Activated CD4-positive, alpha-beta memory T cell treated with anti-CD3 and anti-CD28 coated beads for 36 hours (primary cell): ENCODE results near the gene TXNDC5. TPM values are rescaled to one million over a fixed set of nuclear protein-coding genes. Genes with fewer than 3 reads are reported as not detected.
"Not testable (repeated sequence)": the region's sequence is repeated elsewhere in the genome, so short reads cannot be mapped to it uniquely, and the experiment has no call there.

ENCODE experiments used
- CTCF ChIA-PET: fragments of 350-600 bp; sonication (Branson Sonifier 250); formaldehyde crosslinking; loops from one replicate; lab custom pipeline; 2021; ENCODE audit warnings: antibody characterized with exemption, inconsistent platforms; lab: Charles Lee
- POLR2A ChIA-PET: fragments of 350-600 bp; sonication (Branson Sonifier 250); formaldehyde crosslinking; loops from one replicate; lab custom pipeline; 2021; ENCODE audit warnings: antibody characterized with exemption; lab: Charles Lee
- DNase-seq: peaks from one replicate; pipeline ENCODE4 v3.0.0-alpha.2; 2020
- H3K27ac Mint-ChIP-seq: one replicate; pipeline ENCODE4 v1.8.0; 2021; ENCODE audit warnings: mixed read lengths
- H3K27me3 Mint-ChIP-seq: one replicate; pipeline ENCODE4 v1.8.0; 2021; ENCODE audit warnings: mixed read lengths
- H3K36me3 Mint-ChIP-seq: one replicate; pipeline ENCODE4 v1.8.0; 2021; ENCODE audit warnings: mixed read lengths
- H3K4me1 Mint-ChIP-seq: one replicate; pipeline ENCODE4 v1.8.0; 2021; ENCODE audit warnings: low read depth, mixed read lengths
- H3K4me3 Mint-ChIP-seq: one replicate; pipeline ENCODE4 v1.8.0; 2021; ENCODE audit warnings: mild to moderate bottlenecking, mixed read lengths
- H3K9me3 Mint-ChIP-seq: one replicate; pipeline ENCODE4 v1.8.0; 2021; ENCODE audit warnings: mixed read lengths
- intact Hi-C: fragments of 100-400 bp; cut with micrococcal nuclease; formaldehyde crosslinking; loops from one replicate; pipeline ENCODE4 v1.15.1; 2023
- total RNA-seq, 2 experiments: library from RNA; stranded (reverse); gene quantifications; one replicate each; pipeline ENCODE4 v1.2.3, GENCODE V29; 2021

The TXNDC5 gene
- total RNA-seq, 2 experiments from 2014 or later, result 59.6 to 64.5 TPM

DNA sequence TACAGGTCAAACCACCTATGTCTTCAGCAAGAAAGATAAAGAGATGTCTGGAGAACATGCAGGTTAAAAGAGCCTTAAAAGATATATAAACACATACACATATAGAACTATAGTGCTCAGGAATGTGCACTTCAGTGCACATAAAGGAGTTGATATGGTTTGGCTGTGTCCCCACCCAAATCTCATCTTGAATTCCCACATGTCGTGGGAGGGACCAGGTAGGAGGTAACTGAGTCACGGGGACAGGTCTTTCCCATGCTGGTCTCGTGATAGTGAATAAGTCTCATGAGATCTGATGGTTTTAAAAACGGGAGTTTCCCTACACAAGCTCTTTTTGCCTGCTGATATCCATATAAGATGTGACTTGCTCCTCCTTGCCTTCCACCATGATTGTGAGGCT lies 18.2 kb downstream of the TXNDC5 start:
- H3K27me3 Mint-ChIP-seq, H3K4me1 Mint-ChIP-seq, H3K27ac Mint-ChIP-seq, DNase-seq, H3K9me3 Mint-ChIP-seq, CTCF ChIA-PET, H3K4me3 Mint-ChIP-seq, intact Hi-C loops, POLR2A ChIA-PET: not testable (repeated sequence)
- peaks cover 63% of the 10 kb centered on the region for H3K36me3 Mint-ChIP-seq

DNA sequence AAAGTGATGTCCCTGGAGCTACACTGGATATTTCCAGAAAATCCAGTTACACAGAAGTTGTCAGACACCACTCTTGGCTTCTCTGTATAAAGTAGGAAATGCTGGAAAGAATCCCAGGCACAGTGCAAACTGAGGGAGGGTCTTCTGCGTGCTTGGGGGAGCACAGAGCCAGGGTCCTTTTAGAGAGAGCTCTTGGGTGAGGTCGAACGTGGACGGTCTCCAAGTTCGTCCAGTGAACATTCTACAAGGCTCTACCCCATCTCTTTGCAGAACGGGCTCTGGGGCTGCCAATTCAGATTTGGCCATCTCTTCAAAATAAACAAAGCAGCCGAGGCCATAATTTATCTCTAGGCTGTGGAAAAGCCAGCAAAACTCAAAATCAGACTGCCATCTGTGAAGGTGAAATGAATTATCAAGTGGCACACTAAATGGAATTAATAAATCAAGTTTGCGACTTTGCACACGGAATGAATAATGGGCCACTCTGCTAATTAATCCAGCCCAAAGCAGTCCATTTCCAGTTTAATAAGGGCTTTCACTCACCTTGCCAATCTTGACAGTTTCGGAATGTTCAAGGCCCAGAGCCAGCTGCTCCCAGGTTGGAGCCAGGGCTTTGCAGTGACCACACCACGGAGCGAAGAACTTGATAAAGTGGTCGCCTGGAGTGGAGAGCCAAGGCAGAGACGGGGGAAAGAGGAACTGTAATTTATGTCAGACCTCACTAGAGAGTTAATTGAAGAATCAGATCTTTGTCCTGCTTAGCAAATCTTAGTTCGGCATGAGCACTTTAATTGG lies 19.3 kb downstream of the TXNDC5 start:
- H3K4me3 Mint-ChIP-seq, result no peak overlapping the region
- POLR2A ChIA-PET, result no interaction called here
- no peaks in the 10 kb centered on the region for H3K27me3 Mint-ChIP-seq
- DNase-seq, result no peak
- peaks cover 65% of the 10 kb centered on the region for H3K36me3 Mint-ChIP-seq
- H3K4me1 Mint-ChIP-seq, result no peaks in the 10 kb centered on the region
- CTCF ChIA-PET, result no interaction called here
- H3K27ac Mint-ChIP-seq, result no peak overlapping the region
- intact Hi-C loops, result no loop called here
- no peaks in the 10 kb centered on the region for H3K9me3 Mint-ChIP-seq

DNA sequence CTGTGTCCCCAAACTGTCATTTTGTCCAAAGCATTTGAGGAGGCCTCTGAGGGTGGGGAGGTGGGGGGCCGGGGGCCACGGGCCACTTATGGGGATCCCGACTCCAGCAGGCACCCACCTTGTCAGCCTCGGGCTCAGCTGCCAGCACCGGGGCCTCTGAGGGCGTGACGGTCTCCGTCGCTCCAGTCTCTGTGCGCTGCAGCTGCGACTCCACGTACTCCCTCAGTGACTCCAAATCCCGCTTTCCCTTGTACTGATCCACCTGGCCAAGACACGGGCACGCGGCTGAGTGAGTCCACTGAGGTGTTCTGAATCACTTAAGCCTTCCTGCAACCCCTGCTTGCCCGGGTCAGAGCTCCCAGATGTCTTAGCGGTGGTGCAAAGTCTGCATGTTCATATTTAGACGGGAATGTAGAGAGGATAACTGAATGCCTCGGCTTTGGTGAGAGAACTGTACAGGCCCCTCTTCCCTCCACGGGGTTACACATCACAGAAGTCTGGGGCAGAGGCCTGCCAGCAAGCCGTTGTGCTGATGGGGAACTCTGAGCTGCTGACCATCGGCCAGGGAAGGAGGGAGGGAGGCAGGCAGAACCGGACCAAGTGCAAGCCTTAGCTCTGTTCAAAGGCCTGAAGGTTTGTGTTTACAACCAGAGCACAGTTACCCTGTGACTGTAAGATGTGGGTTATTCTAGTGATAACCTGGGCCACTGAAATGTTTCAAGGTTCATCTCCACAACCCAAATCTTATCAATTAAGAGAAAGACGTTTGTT lies 21.8 kb downstream of the TXNDC5 start:
- ChIA-PET POLR2A (no interaction called here), CTCF (interaction anchor here (0.8 kb wide), 1 partner anchor 329 kb away, joined by 3 read pairs; no protein-coding TSS in a partner anchor)
- Mint-ChIP-seq H3K4me1 (no peaks in the 10 kb centered on the region), H3K9me3 (no peaks in the 10 kb centered on the region), H3K4me3 (no peak overlapping the region), H3K27ac (no peak overlapping the region), H3K27me3 (no peaks in the 10 kb centered on the region), H3K36me3 (peaks cover 70% of the 10 kb centered on the region)
- no peak for DNase-seq
- intact Hi-C loops, result no loop called here

DNA sequence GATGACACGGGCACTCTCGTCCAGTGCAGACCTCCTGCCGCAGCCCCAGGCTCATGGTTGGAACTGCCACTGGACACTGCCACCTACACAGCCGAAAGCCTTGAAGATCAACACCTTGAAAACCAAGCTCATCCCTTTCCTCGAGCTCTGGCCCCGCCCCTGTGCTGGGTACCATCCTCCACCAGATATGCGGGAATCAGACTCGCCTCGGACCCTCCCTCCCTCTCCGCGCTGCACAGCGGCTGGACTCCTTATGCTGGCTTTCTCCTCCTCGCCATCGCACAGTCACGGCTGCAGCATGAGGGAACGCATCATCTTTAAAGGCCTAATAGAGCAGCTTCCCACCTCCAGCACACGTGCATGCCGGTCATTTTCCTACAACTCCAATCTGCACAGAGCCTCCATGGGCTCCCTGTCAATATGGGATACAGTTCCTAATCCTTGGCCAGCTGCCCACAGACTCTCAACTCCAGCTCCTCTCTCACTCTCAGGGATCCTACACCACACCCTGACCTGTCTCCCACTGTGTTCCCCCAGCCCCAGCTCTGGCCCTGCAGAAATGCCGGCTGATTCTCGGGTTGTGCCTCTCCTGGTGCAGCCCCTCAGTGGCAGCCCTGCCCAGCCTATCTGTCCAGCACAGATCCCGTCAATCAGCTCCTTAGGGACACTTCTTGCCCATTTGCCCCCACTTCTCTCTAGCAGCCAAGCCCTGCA lies 23.2 kb downstream of the TXNDC5 start:
- intact Hi-C loops, result no loop called here
- CTCF ChIA-PET, result no interaction called here
- H3K27ac Mint-ChIP-seq, result no peak overlapping the region

DNA sequence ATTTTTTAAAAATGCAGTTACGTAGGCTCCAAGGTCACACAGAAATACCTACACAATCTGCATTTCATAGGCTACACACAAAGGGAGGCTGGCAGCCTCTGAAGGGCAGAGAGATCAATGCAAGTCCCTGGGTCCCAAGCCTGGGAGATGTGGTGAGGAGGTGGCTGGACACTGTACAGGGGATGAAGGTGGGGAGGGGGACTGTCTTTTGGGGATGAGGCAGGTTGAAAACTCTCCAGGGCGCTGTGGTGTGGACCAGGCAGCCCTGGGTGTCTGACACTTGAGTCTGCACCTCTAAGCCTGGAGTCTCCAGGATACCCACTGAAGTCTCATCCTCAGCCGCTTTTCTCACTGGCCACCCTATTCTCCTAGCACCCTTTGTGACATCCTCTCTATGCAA lies 24.5 kb downstream of the TXNDC5 start:
- CTCF ChIA-PET, result interaction anchor here (1.0 kb wide), 1 partner anchor 28 kb away, joined by 3 read pairs; no protein-coding TSS in a partner anchor
- H3K36me3 Mint-ChIP-seq, result peaks cover 78% of the 10 kb centered on the region
- intact Hi-C loops, result no loop called here

More for the DNA sequence above, 23.2 kb downstream of the TXNDC5 start:
- Mint-ChIP-seq H3K9me3 (no peaks in the 10 kb centered on the region), H3K4me3 (no peak overlapping the region), H3K4me1 (no peaks in the 10 kb centered on the region), H3K27me3 (no peaks in the 10 kb centered on the region), H3K36me3 (peaks cover 72% of the 10 kb centered on the region)
- POLR2A ChIA-PET, result no interaction called here
- DNase-seq, result no peak

DNA sequence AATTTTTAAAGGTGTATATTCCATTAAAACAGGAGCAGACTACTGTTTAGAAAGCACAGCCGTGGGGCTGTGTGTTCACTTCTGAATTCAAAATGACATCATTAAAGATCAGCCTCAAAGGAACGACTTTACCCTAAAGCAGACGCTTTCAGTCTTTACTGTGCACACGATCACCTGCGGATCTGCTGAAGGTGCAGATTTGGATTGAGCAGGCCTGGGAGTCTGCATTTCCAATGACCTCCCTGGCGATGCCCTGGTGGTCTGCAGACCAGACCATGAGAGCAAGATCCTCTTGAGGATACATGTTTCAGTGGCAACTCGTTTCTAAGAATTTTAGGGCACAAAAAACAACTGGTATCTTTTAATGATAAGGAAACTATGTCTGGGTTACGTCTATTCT lies 27.2 kb downstream of the TXNDC5 start:
- intact Hi-C loops, result no loop called here
- DNase-seq, result no peak
- POLR2A ChIA-PET, result no interaction called here
- H3K27me3 Mint-ChIP-seq, result no peaks in the 10 kb centered on the region
- H3K4me3 Mint-ChIP-seq, result no peak overlapping the region
- peaks cover 69% of the 10 kb centered on the region for H3K36me3 Mint-ChIP-seq
- no peaks in the 10 kb centered on the region for H3K4me1 Mint-ChIP-seq
- no peaks in the 10 kb centered on the region for H3K9me3 Mint-ChIP-seq
- CTCF ChIA-PET, result no interaction called here
- no peak overlapping the region for H3K27ac Mint-ChIP-seq

More for the DNA sequence above, 24.5 kb downstream of the TXNDC5 start:
- Mint-ChIP-seq H3K27me3 (no peaks in the 10 kb centered on the region), H3K27ac (no peak overlapping the region), H3K4me3 (no peak overlapping the region), H3K4me1 (no peaks in the 10 kb centered on the region), H3K9me3 (no peaks in the 10 kb centered on the region)
- POLR2A ChIA-PET, result no interaction called here
- DNase-seq, result no peak

DNA sequence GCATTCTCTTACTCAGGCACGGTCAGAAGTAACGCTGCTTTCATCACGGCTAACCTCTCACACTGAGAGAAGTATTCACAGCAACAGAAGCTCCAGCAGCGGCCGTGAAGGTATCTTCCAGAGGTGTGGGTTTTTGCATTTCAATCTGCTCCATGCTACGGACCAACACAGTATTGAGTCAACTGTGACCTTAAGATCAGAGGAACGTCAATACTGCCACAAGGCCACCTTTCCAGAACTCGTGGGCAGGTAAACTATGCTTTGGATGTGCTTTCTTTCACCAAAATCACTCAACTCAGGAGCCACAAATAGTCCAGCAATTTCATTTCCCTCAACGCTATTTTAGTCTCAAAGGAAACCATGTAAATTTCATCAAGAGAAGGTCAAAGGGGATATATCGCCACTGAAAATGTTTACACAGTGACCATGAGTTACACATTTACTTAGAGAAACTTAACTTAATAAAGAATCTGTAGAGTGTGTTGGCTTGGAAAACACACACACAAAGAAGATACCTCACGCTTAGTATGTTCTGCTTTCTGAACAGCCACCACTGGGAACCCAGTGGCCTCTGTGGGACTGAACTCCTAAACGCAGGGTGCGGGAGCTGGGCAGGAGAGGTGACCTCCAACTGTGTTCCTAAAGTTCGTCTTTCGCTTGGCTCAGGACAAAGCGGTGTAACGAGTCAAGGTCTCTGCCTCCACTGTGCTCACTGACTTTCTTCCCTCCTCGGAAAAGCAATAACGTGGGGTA lies 27.9 kb downstream of the TXNDC5 start:
- Mint-ChIP-seq H3K4me3 (no peak overlapping the region), H3K36me3 (peaks cover 62% of the 10 kb centered on the region), H3K27me3 (no peaks in the 10 kb centered on the region), H3K27ac (no peak overlapping the region), H3K9me3 (no peaks in the 10 kb centered on the region), H3K4me1 (no peaks in the 10 kb centered on the region)
- DNase-seq, result no peak
- ChIA-PET POLR2A (no interaction called here), CTCF (no interaction called here)
- intact Hi-C loops, result no loop called here

DNA sequence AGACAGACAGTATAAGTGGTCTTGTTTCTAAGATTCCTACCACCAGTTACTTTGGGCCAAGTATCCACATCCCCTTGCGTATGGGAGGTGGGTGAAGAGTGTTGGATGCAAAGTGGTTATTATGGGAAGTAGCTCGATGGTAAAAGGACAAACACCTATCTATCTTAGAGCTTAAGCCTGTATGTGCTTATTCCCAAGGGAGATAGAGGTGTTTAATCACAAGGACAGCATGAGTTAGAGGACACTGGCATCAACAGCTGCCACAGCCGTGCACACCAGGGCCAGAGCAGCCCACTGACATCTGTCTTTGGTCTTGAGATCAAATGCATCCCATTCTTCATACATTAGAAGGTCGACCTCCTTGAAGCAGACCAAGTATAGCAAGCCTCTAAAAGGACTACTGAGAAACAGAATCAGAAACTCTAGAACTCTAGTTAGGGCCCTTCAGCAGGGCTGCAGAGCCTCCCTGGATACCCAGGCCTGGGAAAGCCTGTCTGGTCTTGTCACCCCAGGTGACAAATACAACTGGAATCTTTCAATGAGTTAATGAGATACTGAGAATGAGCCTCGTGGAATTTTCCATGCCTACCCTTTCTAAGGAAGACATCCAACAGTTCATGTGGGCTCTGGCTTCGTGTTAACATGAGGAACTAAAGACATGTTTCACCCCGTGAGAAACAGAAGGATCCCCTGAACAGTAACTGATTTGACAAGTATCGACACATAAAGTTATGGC lies 28.7 kb downstream of the TXNDC5 start:
- no peak overlapping the region for H3K27ac Mint-ChIP-seq
- intact Hi-C loops, result no loop called here
- DNase-seq, result no peak
- H3K27me3 Mint-ChIP-seq, result no peaks in the 10 kb centered on the region
- CTCF ChIA-PET, result no interaction called here
- no peaks in the 10 kb centered on the region for H3K4me1 Mint-ChIP-seq
- no peak overlapping the region for H3K4me3 Mint-ChIP-seq
- no peaks in the 10 kb centered on the region for H3K9me3 Mint-ChIP-seq
- POLR2A ChIA-PET, result no interaction called here
- H3K36me3 Mint-ChIP-seq, result peaks cover 58% of the 10 kb centered on the region

DNA sequence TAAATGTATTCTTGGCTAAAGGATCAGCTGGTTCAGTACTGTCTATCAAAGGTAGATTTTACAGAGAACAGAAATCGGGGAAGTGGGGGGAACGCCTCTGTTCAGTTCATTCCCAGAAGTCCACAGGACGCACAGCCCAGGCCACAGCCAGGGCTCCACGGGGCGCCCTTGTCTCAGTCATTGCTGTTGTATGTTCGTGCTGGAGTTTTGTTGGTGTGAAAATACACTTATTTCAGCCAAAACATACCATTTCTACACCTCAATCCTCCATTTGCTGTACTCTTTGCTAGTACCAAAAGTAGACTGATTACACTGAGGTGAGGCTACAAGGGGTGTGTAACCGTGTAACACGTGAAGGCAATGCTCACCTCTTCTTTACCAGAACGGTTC lies 29.9 kb downstream of the TXNDC5 start:
- no peaks in the 10 kb centered on the region for H3K27me3 Mint-ChIP-seq
- H3K27ac Mint-ChIP-seq, result no peak overlapping the region
- H3K4me1 Mint-ChIP-seq, result no peaks in the 10 kb centered on the region
- H3K36me3 Mint-ChIP-seq, result peaks cover 48% of the 10 kb centered on the region
- intact Hi-C loops, result no loop called here
- no peak overlapping the region for H3K4me3 Mint-ChIP-seq
- POLR2A ChIA-PET, result no interaction called here
- CTCF ChIA-PET, result interaction anchor here (1.3 kb wide), 1 partner anchor 157 kb away, joined by 3 read pairs; no protein-coding TSS in a partner anchor
- DNase-seq, result no peak
- no peaks in the 10 kb centered on the region for H3K9me3 Mint-ChIP-seq

DNA sequence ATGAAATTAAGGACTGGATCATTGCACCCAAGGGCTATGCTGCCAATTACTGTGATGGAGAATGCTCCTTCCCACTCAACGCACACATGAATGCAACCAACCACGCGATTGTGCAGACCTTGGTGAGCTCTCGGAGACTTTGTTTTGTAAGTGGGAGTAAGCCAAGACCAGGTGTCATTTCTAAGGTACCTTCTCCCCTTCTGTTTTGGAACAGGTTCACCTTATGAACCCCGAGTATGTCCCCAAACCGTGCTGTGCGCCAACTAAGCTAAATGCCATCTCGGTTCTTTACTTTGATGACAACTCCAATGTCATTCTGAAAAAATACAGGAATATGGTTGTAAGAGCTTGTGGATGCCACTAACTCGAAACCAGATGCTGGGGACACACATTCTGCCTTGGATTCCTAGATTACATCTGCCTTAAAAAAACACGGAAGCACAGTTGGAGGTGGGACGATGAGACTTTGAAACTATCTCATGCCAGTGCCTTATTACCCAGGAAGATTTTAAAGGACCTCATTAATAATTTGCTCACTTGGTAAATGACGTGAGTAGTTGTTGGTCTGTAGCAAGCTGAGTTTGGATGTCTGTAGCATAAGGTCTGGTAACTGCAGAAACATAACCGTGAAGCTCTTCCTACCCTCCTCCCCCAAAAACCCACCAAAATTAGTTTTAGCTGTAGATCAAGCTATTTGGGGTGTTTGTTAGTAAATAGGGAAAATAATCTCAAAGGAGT lies 30.4 kb downstream of the TXNDC5 start:
- intact Hi-C loops, result no loop called here
- no peak overlapping the region for H3K27ac Mint-ChIP-seq
- no peaks in the 10 kb centered on the region for H3K9me3 Mint-ChIP-seq

More for the DNA sequence above, 30.4 kb downstream of the TXNDC5 start:
- ChIA-PET POLR2A (no interaction called here), CTCF (interaction anchor here (1.3 kb wide), 1 partner anchor 157 kb away, joined by 3 read pairs; no protein-coding TSS in a partner anchor)
- no peak for DNase-seq
- H3K36me3 Mint-ChIP-seq, result peaks cover 42% of the 10 kb centered on the region
- no peak overlapping the region for H3K4me3 Mint-ChIP-seq
- H3K4me1 Mint-ChIP-seq, result no peaks in the 10 kb centered on the region
- no peaks in the 10 kb centered on the region for H3K27me3 Mint-ChIP-seq
